Gastroesophageal sphincter (tissue), 4 donors: ENCODE measurements around the gene PLEKHA7. TPM values are rescaled to one million over a fixed set of nuclear protein-coding genes. Genes with fewer than 3 reads are reported as not detected.

Source experiments
- ATAC-seq: fragments of 150-250 bp; one replicate; pipeline ENCODE4 v1.9.1; 2016; ENCODE audit warnings: mild to moderate bottlenecking, moderate library complexity
- H3K27ac ChIP-seq, 4 donors: fragments of 200-600 bp; sonication (generic) in 3 of 4; 1 replicate in 3 of 4; 2 replicates in 1 of 4; pipeline ENCODE4 v1.5.1; 2016 to 2019
- H3K27me3 ChIP-seq: fragments of 200-600 bp; sonication (generic); one replicate; pipeline ENCODE4 v1.5.1; 2019
- H3K36me3 ChIP-seq, 2 donors: fragments of 200-600 bp; sonication (generic); one replicate each; pipeline ENCODE4 v1.5.1; 2019; ENCODE audit warnings: control low read depth in 1 of 2
- H3K4me1 ChIP-seq, 3 donors: fragments of 200-600 bp; sonication (generic); 1 replicate in 2 of 3; 2 replicates in 1 of 3; pipeline ENCODE4 v1.5.1; 2016 to 2019; ENCODE audit warnings: control low read depth in 2 of 3
- H3K4me3 ChIP-seq, 2 donors: fragments of 200-600 bp; sonication (generic); one replicate each; pipeline ENCODE4 v1.5.1; 2019; ENCODE audit warnings: mild to moderate bottlenecking in 1 of 2, moderate library complexity in 1 of 2
- H3K9me3 ChIP-seq, 3 donors: fragments of 200-600 bp; sonication (generic); one replicate each; pipeline ENCODE4 v1.5.1; 2017 to 2019; ENCODE audit warnings: control low read depth in 2 of 3
- CTCF ChIP-seq, 4 experiments: fragments of 200-600 bp in 2 of 4; fragments of 450-650 bp in 2 of 4; sonication (generic) in 1 of 4; IDR thresholded peaks; one replicate each; pipeline ENCODE4 v1.5.1; 2017 to 2019; ENCODE audit warnings: antibody characterized with exemption in 4 of 4, mild to moderate bottlenecking in 2 of 4, moderate library complexity in 2 of 4
- EP300 ChIP-seq: sonication (generic); formaldehyde crosslinking; IDR thresholded peaks from one replicate; pipeline ENCODE4 v1.6.1; 2017; ENCODE audit warnings: antibody characterized with exemption, mild to moderate bottlenecking
- POLR2A ChIP-seq, 2 donors: fragments of 450-650 bp; IDR thresholded peaks; one replicate each; pipeline ENCODE4 v1.6.1; 2017; ENCODE audit warnings: antibody characterized with exemption in 2 of 2, mild to moderate bottlenecking in 2 of 2, moderate library complexity in 1 of 2
- POLR2AphosphoS5 ChIP-seq: sonication (generic); formaldehyde crosslinking; IDR thresholded peaks from one replicate; pipeline ENCODE4 v1.6.1; 2017; ENCODE audit warnings: antibody characterized with exemption
- whole genome bisulfite sequencing, 2 donors: methylation state at CpG; one replicate each; pipeline ENCODE4 v1.1.5; 2018; ENCODE audit warnings: low coverage in 1 of 2; 5-methylcytosine and 5-hydroxymethylcytosine counted together
- total RNA-seq, 4 donors: library from RNA; depleted of rRNA; stranded (reverse); fragments of >200 nt; gene quantifications; one replicate each; pipeline ENCODE4 v1.1.0, GENCODE V29; 2016

The PLEKHA7 gene
- total RNA-seq, 4 donors from 2014 or later = 8.6 to 13.2 (median 12.2) TPM

- Histone ChIP-seq H3K27me3 (no peaks in the 10 kb centered on the region), H3K9me3 (no peaks in the 10 kb centered on the region), H3K4me3 (no peak overlapping the region), H3K36me3 (no peaks in the 10 kb centered on the region), H3K4me1 (no peaks in the 10 kb centered on the region), H3K27ac (no peak overlapping the region)
- ATAC-seq = no peak
- 93 to 100% methylated on average over 1 of the region's 1 CpG for WGBS, 2 donors
- no peak for TF ChIP-seq POLR2A (IDR thresholded peaks at IDR 0.05)
Observed at GRCh38 chr11:17020831-17021230, 6.6 kb upstream of the PLEKHA7 start.

GRCh38 chr11:17019232-17019631, 5.0 kb upstream of the PLEKHA7 start:
- no peak overlapping the region for H3K27ac ChIP-seq
- peaks cover 8% of the 10 kb centered on the region for H3K27me3 ChIP-seq
- H3K9me3 ChIP-seq = no peaks in the 10 kb centered on the region
- no peak for ATAC-seq
- no peak overlapping the region for H3K4me3 ChIP-seq
- TF ChIP-seq POLR2A (IDR thresholded peaks at IDR 0.05) (no peak), CTCF (IDR thresholded peaks at IDR 0.05) (no peak), POLR2AphosphoS5 (no peak), EP300 (no peak)
- H3K4me1 ChIP-seq = peaks cover 0 to 7% (median 0%) of the 10 kb centered on the region in 3 donors
- 93% methylated on average over 1 of the region's 1 CpG; no CpG with 5 or more reads in 1 of the 2 donors for WGBS, 2 donors
- H3K36me3 ChIP-seq = no peaks in the 10 kb centered on the region

- TF ChIP-seq POLR2A (IDR thresholded peaks at IDR 0.05) = no peak
- TF ChIP-seq CTCF (IDR thresholded peaks at IDR 0.05) = no peak
- TF ChIP-seq POLR2AphosphoS5 = no peak
- TF ChIP-seq EP300 = no peak
- H3K4me1 ChIP-seq = peaks cover 0 to 28% (median 0%) of the 10 kb centered on the region in 3 donors
- H3K27ac ChIP-seq = no peak overlapping the region
- no peaks in the 10 kb centered on the region for H3K9me3 ChIP-seq
- 62 to 88% methylated on average over 4 to 5 of the region's 16 CpGs for WGBS, 2 donors
- H3K27me3 ChIP-seq = peaks cover 12% of the 10 kb centered on the region
- ATAC-seq = no peak
- H3K36me3 ChIP-seq = no peaks in the 10 kb centered on the region
- no peak overlapping the region for H3K4me3 ChIP-seq
Observed at GRCh38 chr11:17015627-17016126, 1.5 kb upstream of the PLEKHA7 start.

- H3K4me3 ChIP-seq = peak overlapping the region; percentile 51 to 85
- WGBS, 2 donors = 14 to 33% methylated on average over 6 to 18 of the region's 25 CpGs
- peaks cover 0 to 28% (median 0%) of the 10 kb centered on the region in 3 donors for H3K4me1 ChIP-seq
- peaks cover 12% of the 10 kb centered on the region for H3K27me3 ChIP-seq
- H3K9me3 ChIP-seq = no peaks in the 10 kb centered on the region
- H3K36me3 ChIP-seq = no peaks in the 10 kb centered on the region
- ATAC-seq = no peak
- no peak for TF ChIP-seq POLR2A (IDR thresholded peaks at IDR 0.05)
- peak in 1 of 4 experiments; percentile 45 for TF ChIP-seq CTCF (IDR thresholded peaks at IDR 0.05)
- TF ChIP-seq POLR2AphosphoS5 = no peak
- no peak for TF ChIP-seq EP300
- H3K27ac ChIP-seq = peak overlapping the region in 1 of 4 donors; percentile 41
Observed at GRCh38 chr11:17014833-17015626, 816 bp upstream of the PLEKHA7 start.

- peak; percentile 39 for ATAC-seq
- Histone ChIP-seq H3K9me3 (no peaks in the 10 kb centered on the region), H3K36me3 (no peaks in the 10 kb centered on the region), H3K27me3 (peaks cover 12% of the 10 kb centered on the region), H3K27ac (peak overlapping the region in 3 of 4 donors; percentile 62 to 73 (median 65)), H3K4me3 (peak overlapping the region; percentile 51 to 85), H3K4me1 (peaks cover 0 to 28% (median 0%) of the 10 kb centered on the region in 3 donors)
- TF ChIP-seq POLR2AphosphoS5 (no peak), EP300 (no peak), CTCF (IDR thresholded peaks at IDR 0.05) (no peak), POLR2A (IDR thresholded peaks at IDR 0.05) (no peak)
- WGBS, 2 donors = no CpG with 5 or more reads among the region's 85 CpGs
Observed at GRCh38 chr11:17013548-17014320, 480 bp downstream of the PLEKHA7 start.
